ENCODE data around the gene MLC1. TPM values are rescaled to one million over a fixed set of nuclear protein-coding genes. Genes with fewer than 3 reads are reported as not detected.
A peak's percentile ranks its signal among the peaks of the same experiment; 100 is the strongest.

MLC1 gene
- total RNA-seq, 2 donors from 2014 or later: 0.62 to 1.3 TPM

- no peaks in the 10 kb centered on the region for H3K9me3 ChIP-seq (ENCODE audit: control insufficient read depth, low read length, poor library complexity, severe bottlenecking)
- H3K4me3 Mint-ChIP-seq: no peak overlapping the region
- H3K4me1 Mint-ChIP-seq: peaks cover 2% of the 10 kb centered on the region
- peaks cover 2% of the 10 kb centered on the region for H3K36me3 Mint-ChIP-seq (ENCODE audit: low read depth)
- H3K27me3 Mint-ChIP-seq: peaks cover 32% of the 10 kb centered on the region
- DNase-seq (no peak), ATAC-seq (peak; percentile 54)
- no peak overlapping the region for H3K27ac Mint-ChIP-seq
Measured at GRCh38 chr22:50027639-50028537, 57.3 kb downstream of the MLC1 start.

- Mint-ChIP-seq H3K36me3 (ENCODE audit: low read depth) (peaks cover 2% of the 10 kb centered on the region), H3K4me3 (no peak overlapping the region), H3K27ac (no peak overlapping the region), H3K4me1 (peaks cover 2% of the 10 kb centered on the region), H3K27me3 (peaks cover 32% of the 10 kb centered on the region)
- no peak for DNase-seq
- no peak for ATAC-seq
- no peaks in the 10 kb centered on the region for H3K9me3 ChIP-seq (ENCODE audit: control insufficient read depth, low read length, poor library complexity, severe bottlenecking)
Measured at GRCh38 chr22:50025993-50026392, 59.2 kb downstream of the MLC1 start.

- Mint-ChIP-seq H3K4me1 (peaks cover 15% of the 10 kb centered on the region), H3K36me3 (ENCODE audit: low read depth) (peaks cover 4% of the 10 kb centered on the region), H3K4me3 (no peak overlapping the region), H3K27ac (no peak overlapping the region), H3K27me3 (peaks cover 35% of the 10 kb centered on the region)
- no peaks in the 10 kb centered on the region for H3K9me3 ChIP-seq (ENCODE audit: control insufficient read depth, low read length, poor library complexity, severe bottlenecking)
- DNase-seq: no peak
- no peak for ATAC-seq
Measured at GRCh38 chr22:50022171-50022819, 62.9 kb downstream of the MLC1 start.

GRCh38 chr22:50020606-50021005, 64.6 kb downstream of the MLC1 start:
- DNase-seq (no peak), ATAC-seq (no peak)
- Mint-ChIP-seq H3K36me3 (ENCODE audit: low read depth) (peaks cover 4% of the 10 kb centered on the region), H3K27me3 (peaks cover 29% of the 10 kb centered on the region), H3K4me1 (peaks cover 15% of the 10 kb centered on the region), H3K27ac (no peak overlapping the region), H3K4me3 (no peak overlapping the region)
- H3K9me3 ChIP-seq (ENCODE audit: control insufficient read depth, low read length, poor library complexity, severe bottlenecking): no peaks in the 10 kb centered on the region

GRCh38 chr22:50019316-50019715, 65.9 kb downstream of the MLC1 start:
- H3K4me3 Mint-ChIP-seq: peak overlapping the region; percentile 0
- no peak overlapping the region for H3K27ac Mint-ChIP-seq
- ATAC-seq: no peak

GRCh38 chr22:50018608-50019285, 66.5 kb downstream of the MLC1 start:
- H3K36me3 Mint-ChIP-seq (ENCODE audit: low read depth): peaks cover 2% of the 10 kb centered on the region
- no peaks in the 10 kb centered on the region for H3K9me3 ChIP-seq (ENCODE audit: control insufficient read depth, low read length, poor library complexity, severe bottlenecking)
- no peak overlapping the region for H3K27ac Mint-ChIP-seq
- H3K27me3 Mint-ChIP-seq: peaks cover 14% of the 10 kb centered on the region
- DNase-seq (no peak), ATAC-seq (peak; percentile 64)
- peak overlapping the region; percentile 2 for H3K4me3 Mint-ChIP-seq
- peaks cover 15% of the 10 kb centered on the region for H3K4me1 Mint-ChIP-seq

More at GRCh38 chr22:50019316-50019715, 65.9 kb downstream of the MLC1 start:
- no peaks in the 10 kb centered on the region for H3K9me3 ChIP-seq (ENCODE audit: control insufficient read depth, low read length, poor library complexity, severe bottlenecking)
- peaks cover 20% of the 10 kb centered on the region for H3K27me3 Mint-ChIP-seq
- peaks cover 15% of the 10 kb centered on the region for H3K4me1 Mint-ChIP-seq
- peaks cover 2% of the 10 kb centered on the region for H3K36me3 Mint-ChIP-seq (ENCODE audit: low read depth)
- no peak for DNase-seq

- no peaks in the 10 kb centered on the region for H3K9me3 ChIP-seq (ENCODE audit: control insufficient read depth, low read length, poor library complexity, severe bottlenecking)
- Mint-ChIP-seq H3K4me3 (peak overlapping the region; percentile 12), H3K36me3 (ENCODE audit: low read depth) (peaks cover 2% of the 10 kb centered on the region), H3K27me3 (peaks cover 20% of the 10 kb centered on the region), H3K4me1 (peaks cover 15% of the 10 kb centered on the region), H3K27ac (no peak overlapping the region)
- ATAC-seq: no peak
- no peak for DNase-seq
Measured at GRCh38 chr22:50017701-50018224, 67.5 kb downstream of the MLC1 start.

GRCh38 chr22:50016988-50017700, 68.1 kb downstream of the MLC1 start:
- no peak overlapping the region for H3K4me3 Mint-ChIP-seq
- ATAC-seq: peak; percentile 32
- H3K36me3 Mint-ChIP-seq (ENCODE audit: low read depth): peaks cover 2% of the 10 kb centered on the region
- DNase-seq: no peak
- no peaks in the 10 kb centered on the region for H3K9me3 ChIP-seq (ENCODE audit: control insufficient read depth, low read length, poor library complexity, severe bottlenecking)
- peaks cover 24% of the 10 kb centered on the region for H3K27me3 Mint-ChIP-seq
- peaks cover 15% of the 10 kb centered on the region for H3K4me1 Mint-ChIP-seq
- H3K27ac Mint-ChIP-seq: no peak overlapping the region

- peaks cover 21% of the 10 kb centered on the region for H3K4me1 Mint-ChIP-seq
- H3K4me3 Mint-ChIP-seq: no peak overlapping the region
- DNase-seq: no peak
- H3K27ac Mint-ChIP-seq: no peak overlapping the region
- H3K36me3 Mint-ChIP-seq (ENCODE audit: low read depth): peaks cover 4% of the 10 kb centered on the region
- no peak for ATAC-seq
- H3K27me3 Mint-ChIP-seq: peaks cover 31% of the 10 kb centered on the region
- no peaks in the 10 kb centered on the region for H3K9me3 ChIP-seq (ENCODE audit: control insufficient read depth, low read length, poor library complexity, severe bottlenecking)
Measured at GRCh38 chr22:50016308-50016987, 68.8 kb downstream of the MLC1 start.

GRCh38 chr22:50015451-50016307, 69.5 kb downstream of the MLC1 start:
- no peak overlapping the region for H3K27ac Mint-ChIP-seq
- DNase-seq (peak in 1 of 3 donors; percentile 7), ATAC-seq (no peak)
- peaks cover 34% of the 10 kb centered on the region for H3K27me3 Mint-ChIP-seq
- H3K9me3 ChIP-seq (ENCODE audit: control insufficient read depth, low read length, poor library complexity, severe bottlenecking): no peaks in the 10 kb centered on the region
- H3K4me1 Mint-ChIP-seq: peaks cover 23% of the 10 kb centered on the region
- peak overlapping the region; percentile 52 for H3K4me3 Mint-ChIP-seq
- H3K36me3 Mint-ChIP-seq (ENCODE audit: low read depth): peaks cover 4% of the 10 kb centered on the region

GRCh38 chr22:50014655-50015401, 70.4 kb downstream of the MLC1 start:
- no peak overlapping the region for H3K27ac Mint-ChIP-seq
- no peak for ATAC-seq
- H3K9me3 ChIP-seq (ENCODE audit: control insufficient read depth, low read length, poor library complexity, severe bottlenecking): no peaks in the 10 kb centered on the region
- H3K4me1 Mint-ChIP-seq: peaks cover 23% of the 10 kb centered on the region
- peak overlapping the region; percentile 52 for H3K4me3 Mint-ChIP-seq
- H3K27me3 Mint-ChIP-seq: peaks cover 34% of the 10 kb centered on the region
- H3K36me3 Mint-ChIP-seq (ENCODE audit: low read depth): peaks cover 4% of the 10 kb centered on the region
- peak in 2 of 3 donors; percentile 8 to 17 for DNase-seq

All from T-helper 17 cell (primary cell).